ENCODE data around the gene BRICD5. TPM values are rescaled to one million over a fixed set of nuclear protein-coding genes. Genes with fewer than 3 reads are reported as not detected.

BRICD5 gene
- total RNA-seq, 2 donors from 2014 or later: 6.3 to 10.3 TPM

DNA sequence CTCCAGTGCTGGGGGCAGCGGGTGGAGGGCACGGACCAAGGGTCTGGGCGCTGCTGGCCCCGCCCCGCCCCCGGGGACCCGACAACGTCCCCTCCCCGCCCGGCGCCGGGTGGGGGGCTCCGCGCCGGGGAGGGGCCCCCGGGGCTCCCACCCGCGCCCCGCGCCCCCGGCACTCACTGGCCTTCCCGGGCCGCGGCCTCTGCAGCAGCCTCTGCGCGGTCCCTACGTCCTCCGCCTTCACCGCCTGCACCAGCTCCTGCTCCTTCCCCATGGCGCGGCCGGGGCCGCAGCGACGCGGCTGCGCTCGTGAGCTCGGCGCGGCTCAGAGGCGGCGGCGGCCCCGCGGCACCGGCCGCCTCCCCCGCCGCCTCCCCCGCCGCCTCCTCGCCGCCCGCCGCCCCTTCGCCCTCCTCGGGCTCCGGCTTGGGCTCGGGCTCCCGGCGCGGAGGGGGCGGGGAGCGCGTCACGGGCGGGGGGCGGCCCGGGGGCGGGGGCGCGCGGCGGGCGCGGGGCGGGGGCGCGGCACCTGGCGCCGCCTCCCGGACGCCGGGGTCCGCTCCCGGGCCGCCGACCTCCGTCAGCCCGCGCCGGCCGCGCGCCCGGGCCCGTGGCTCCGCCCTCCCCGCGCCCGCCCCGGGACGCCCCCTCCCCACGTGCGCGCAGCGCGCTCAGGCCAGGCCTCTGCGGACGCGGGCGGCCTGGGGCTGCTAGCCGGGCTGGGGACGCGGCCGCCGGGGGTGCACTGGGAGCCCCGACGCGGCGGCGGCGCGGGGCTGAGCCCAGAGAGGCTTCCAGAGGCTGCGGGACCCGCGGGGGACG is 14.3 kb downstream of the BRICD5 start, which contains the start of gene CASKIN1:
TSS of gene CASKIN1 (minus strand) at position 444 of the 819 bp plus-strand sequence. CDS start at position 271, 173 bp downstream.
- no peaks in the 10 kb centered on the region for H3K36me3 Mint-ChIP-seq
- H3K9me3 Mint-ChIP-seq: no peaks in the 10 kb centered on the region
- H3K27ac Mint-ChIP-seq: no peak within 1 kb of the TSS
- peak; percentile 45 to 54 for ATAC-seq
- no peak for DNase-seq (ENCODE audit: low spot score in 2 of 2)

DNA sequence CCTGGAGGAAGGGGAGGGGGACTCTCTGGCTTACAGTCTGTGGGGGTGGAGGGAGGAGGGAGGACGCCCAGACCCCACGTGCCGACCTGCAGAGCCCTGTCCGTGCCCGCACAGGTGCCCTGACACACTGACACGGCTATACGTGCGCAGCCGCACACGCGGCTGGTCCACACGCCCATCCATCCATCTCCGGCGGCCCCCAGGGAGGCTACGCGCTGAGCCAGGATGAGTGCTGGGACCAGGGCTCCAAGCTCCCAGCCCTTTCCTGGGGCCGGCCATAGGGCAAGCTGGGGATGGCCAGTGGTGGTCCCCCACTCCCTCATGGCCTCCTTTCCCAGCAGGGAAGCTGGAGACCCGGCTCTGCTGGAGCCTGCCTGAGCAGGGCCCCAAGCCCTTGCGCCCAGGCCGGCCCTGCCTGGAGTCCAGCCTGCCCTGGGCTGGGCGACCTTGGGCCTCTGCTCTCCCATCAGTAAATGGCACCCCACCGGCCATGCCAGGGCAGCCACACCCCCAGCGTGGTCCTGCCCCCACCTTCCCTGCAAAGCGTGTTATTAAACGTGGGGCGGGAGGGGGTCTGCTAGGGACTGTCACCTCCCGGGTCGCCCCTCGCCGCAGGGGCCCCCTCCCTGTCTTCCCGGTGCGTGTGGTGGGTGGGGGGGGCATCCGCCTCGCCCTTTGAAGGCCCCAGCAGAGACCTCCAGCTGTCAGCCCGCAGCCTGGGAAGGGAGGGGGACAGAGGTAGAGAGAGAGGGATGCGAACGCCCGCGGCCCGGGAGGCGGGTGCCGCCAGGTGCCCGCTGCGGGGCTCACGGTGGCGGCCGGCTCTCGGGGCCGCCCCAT is 15.1 kb downstream of the BRICD5 start:
- no peaks in the 10 kb centered on the region for H3K9me3 Mint-ChIP-seq
- peak; percentile 19 to 39 for ATAC-seq
- no peak overlapping the region for H3K27ac Mint-ChIP-seq
- H3K36me3 Mint-ChIP-seq: no peaks in the 10 kb centered on the region
- no peak for DNase-seq (ENCODE audit: low spot score in 2 of 2)

DNA sequence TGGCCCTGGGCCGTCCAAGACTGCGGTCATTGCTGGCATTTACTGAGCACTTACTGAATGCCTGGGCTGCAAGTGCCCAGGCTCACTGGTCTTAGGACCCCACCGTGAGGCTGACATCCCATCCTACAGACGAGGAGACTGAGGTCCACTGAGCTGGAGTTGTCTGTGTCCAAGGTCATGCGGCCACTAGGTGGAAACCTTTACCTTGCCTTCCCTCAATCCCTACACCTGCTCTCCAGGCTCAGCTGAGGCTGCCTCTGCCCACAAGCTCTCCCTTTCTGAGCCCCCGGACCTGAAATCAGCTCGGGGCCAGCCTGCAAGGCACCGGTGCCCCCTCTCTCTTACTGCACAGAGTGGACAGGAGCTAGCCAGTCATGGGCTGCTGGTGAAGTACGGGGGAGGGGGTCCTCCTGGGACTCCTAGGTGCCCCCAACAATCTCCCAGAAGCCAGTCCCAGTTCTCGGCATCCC is 15.8 kb downstream of the BRICD5 start:
- H3K27ac Mint-ChIP-seq: no peak overlapping the region
- H3K9me3 Mint-ChIP-seq: no peaks in the 10 kb centered on the region
- DNase-seq (ENCODE audit: low spot score in 2 of 2) (peak in 1 of 2 donors; percentile 52), ATAC-seq (peak; percentile 75 to 84)
- no peaks in the 10 kb centered on the region for H3K36me3 Mint-ChIP-seq

DNA sequence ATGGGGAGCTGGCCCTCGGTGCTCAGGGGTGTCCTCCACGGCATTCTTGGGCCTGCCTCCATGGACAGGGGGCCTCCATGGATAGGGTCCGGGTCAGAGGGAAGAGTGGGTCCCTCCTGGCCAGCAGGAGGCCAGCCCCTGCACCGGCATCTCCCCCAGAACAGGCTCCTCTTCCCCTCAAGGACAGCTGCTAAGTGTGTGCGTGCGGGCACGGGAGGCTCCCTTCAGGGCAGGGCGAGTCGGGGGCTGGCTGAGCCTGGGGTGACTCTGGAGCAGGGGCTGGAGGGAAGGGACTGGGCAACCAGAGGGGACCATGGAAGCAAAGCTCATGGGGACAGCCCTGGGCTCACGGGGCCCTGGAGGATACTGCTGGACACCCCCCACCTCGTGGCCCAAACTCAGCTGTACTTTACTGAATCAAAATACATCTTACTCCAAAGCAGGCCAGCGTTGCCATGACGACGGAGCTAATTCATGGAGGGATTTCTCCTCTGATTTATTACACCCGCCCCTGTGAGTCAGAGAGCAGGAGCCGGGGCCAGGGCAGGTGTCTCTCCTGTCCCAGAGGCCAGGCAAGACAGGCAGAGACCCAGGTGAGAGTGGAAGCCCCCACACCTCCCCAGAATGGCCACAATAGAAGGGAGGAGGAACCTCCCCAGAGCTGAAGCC is 16.4 kb downstream of the BRICD5 start:
- Mint-ChIP-seq H3K36me3 (no peaks in the 10 kb centered on the region), H3K27ac (no peak overlapping the region), H3K9me3 (no peaks in the 10 kb centered on the region)
- DNase-seq (ENCODE audit: low spot score in 2 of 2): no peak
- no peak for ATAC-seq

DNA sequence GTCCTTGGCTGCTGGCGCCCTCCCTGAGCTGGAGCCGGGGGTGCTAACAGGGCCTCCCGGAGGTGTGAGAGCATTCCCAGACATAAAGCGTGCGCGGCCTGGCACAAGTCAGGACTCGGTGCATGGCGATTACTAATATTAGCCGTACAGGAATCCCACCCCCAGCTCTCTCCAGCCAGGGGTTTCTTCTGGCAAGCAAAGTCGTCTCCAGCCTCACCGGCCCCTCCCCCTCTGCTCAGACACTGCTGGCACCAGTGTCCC is 19.3 kb downstream of the BRICD5 start:
- H3K27ac Mint-ChIP-seq: no peak overlapping the region
- no peaks in the 10 kb centered on the region for H3K9me3 Mint-ChIP-seq
- H3K36me3 Mint-ChIP-seq: no peaks in the 10 kb centered on the region
- DNase-seq (ENCODE audit: low spot score in 2 of 2) (no peak), ATAC-seq (no peak)

DNA sequence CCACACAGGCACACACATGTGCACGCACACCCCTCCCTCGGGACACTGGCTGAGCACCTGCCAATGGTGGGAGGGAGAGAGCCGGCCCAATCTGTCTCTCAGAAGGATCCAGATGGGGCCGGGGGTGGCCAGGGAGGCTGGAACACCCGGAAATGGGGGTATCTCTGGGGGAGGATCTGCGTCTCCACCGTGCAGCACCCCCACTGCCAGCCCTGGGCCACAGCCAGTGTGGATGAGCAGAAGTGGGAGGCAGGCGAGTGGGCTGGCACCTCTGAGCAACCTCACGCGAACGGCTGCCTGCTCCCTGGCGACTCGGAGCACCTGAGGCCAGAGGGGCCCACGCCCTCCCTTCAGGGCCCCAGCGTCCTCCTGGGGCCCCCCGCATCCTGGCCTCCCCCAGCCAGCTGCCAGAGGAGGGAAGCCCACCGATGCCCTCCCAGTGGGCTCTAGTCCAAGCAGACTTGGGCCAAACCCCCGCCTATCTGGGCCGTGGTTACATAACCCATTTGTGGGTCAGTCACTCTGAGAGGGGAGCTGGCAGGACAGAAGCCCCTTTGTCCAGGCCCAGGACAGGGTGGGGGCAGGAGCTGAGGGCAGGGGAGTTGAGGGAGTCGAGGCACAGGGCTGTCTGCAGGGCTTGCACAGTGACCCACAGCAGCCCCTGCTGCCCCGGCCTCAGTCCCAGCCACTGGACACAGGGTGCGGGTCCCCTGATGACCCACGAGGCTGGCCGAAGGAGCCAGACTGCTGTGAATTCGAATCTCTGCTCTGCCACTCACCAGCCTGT is 19.8 kb downstream of the BRICD5 start:
- DNase-seq (ENCODE audit: low spot score in 2 of 2) (no peak), ATAC-seq (no peak)
- Mint-ChIP-seq H3K36me3 (no peaks in the 10 kb centered on the region), H3K27ac (no peak overlapping the region), H3K9me3 (no peaks in the 10 kb centered on the region)

DNA sequence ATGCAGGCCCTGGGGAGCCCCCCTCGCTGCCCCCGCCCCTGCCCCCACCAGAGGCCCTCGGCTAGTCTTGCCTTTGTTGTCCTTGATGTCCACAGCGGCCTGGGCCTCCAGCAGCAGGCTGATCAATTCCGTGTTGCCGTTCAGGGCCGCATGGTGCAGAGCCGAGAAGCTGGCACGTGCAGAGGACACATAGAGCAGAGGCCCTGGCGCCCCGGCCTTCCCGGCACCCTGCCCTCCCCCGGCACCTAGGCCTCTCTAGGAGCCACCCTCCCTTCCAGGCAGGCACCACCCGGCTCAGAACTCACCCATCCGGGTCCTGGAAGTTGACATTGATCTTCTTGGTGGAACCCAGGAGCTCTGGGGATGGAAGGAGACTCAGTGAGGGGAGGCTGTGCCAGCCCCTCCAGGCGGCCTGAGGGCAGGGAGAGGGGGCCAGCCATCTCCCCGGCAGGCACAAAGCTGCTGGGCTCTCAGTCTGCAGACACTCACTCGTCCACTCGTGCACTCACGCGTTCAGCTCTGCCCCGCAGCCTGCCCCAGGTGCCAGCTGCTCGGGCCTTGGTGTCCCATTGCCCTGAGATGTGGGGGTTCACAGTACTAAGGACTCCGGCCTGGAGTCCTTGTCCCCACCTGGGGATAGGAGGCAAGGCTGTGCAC is 20.5 kb downstream of the BRICD5 start:
- ATAC-seq (no peak), DNase-seq (ENCODE audit: low spot score in 2 of 2) (no peak)
- no peaks in the 10 kb centered on the region for H3K36me3 Mint-ChIP-seq
- H3K27ac Mint-ChIP-seq: no peak overlapping the region
- no peaks in the 10 kb centered on the region for H3K9me3 Mint-ChIP-seq

DNA sequence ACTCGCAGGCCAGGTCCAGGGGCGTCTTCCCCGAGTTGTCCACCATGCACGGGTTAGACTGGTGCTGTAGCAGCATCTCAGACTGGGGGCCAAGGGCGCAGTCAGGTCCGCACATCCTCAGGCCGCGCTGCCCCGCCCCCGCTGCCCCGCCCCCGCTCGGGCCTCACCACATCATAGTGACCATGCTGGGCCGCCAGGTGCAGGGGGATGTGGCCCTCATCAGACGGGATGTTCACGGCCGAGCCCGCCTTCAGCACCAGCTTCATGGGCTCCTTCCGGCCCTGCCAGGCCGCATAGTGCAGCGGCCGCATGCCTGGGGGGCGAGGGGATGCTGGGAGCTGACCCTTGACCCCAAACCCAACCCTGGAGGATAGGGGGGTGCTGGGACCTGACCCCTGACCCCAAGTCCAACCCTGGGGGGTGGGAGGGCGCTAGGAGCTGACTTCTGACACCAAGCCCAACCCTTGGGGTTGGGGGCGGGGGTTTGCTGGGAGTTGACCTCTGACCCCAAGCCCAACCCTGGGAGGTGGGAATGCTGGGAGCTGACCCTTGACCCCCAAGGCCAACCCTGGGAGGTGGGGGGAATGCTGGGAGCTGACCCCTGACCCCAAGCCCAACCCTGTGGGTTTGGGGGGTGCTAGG is 21.3 kb downstream of the BRICD5 start:
- H3K27ac Mint-ChIP-seq: no peak overlapping the region
- no peaks in the 10 kb centered on the region for H3K36me3 Mint-ChIP-seq
- no peaks in the 10 kb centered on the region for H3K9me3 Mint-ChIP-seq
- DNase-seq (ENCODE audit: low spot score in 2 of 2) (no peak), ATAC-seq (no peak)

DNA sequence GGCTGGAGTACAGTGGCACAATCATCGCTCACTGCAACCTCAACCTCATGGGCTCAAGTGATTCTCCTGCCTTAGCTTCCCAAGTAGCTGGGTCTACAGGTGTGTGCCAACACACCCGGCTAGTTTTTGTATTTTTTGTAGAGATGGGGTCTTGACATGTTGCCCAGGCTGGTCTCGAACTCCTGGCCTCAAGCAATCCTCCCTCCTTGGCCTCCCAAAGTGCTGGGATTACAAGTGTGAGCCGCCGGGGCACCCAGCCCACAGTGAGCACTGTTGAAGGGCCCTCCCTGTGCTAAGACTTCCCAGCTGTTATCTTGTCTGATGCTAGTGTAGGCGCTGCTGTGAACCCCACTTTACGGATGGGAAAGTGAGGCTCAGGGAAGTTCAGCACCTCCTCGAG is 22.3 kb downstream of the BRICD5 start:
- no peak for ATAC-seq
- no peak for DNase-seq (ENCODE audit: low spot score in 2 of 2)
- H3K36me3 Mint-ChIP-seq: no peaks in the 10 kb centered on the region
- no peak overlapping the region for H3K27ac Mint-ChIP-seq
- H3K9me3 Mint-ChIP-seq: no peaks in the 10 kb centered on the region

DNA sequence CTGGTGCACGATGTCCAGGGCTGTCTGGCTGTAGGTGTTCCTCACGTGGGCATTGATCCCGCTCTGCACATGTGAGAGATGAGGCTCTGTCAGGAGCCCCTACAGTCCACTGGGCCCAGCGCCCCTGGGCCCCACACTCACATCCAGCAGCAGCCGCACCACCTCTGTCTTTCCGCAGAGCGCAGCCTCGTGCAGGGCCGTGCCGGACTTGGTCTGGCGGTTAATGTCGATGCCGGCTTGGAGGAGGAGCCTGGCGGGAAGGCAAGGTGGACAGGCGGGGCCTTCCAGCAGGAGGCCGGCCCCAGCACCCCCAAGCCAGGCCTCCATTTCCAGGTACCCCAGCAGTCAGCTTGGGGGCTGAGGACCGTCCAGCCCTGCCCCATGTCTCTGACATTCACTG is 23.5 kb downstream of the BRICD5 start:
- ATAC-seq (no peak), DNase-seq (ENCODE audit: low spot score in 2 of 2) (no peak)
- Mint-ChIP-seq H3K9me3 (no peaks in the 10 kb centered on the region), H3K27ac (no peak overlapping the region), H3K36me3 (no peaks in the 10 kb centered on the region)

DNA sequence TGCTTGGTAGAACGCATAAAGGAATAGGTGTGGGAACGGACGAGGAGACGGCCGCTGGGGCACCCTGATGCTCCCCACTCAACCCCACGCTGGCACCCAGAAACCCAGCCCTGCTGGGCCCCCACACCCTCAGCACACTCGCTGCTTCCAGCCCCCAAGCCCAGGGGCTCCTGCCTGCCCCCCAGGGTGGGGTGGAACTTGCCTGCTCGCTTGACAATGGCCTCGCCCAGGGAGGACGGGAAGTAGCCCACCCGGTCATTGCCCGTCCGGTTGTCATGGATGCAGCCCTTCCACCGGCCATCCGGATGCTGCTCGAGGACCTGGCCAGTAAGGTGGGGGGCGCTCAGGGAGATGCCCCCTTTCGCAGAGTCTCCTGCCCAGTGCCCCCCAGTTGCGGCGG is 24.2 kb downstream of the BRICD5 start:
- DNase-seq (ENCODE audit: low spot score in 2 of 2): no peak
- ATAC-seq: no peak
- H3K9me3 Mint-ChIP-seq: no peaks in the 10 kb centered on the region
- no peak overlapping the region for H3K27ac Mint-ChIP-seq
- no peaks in the 10 kb centered on the region for H3K36me3 Mint-ChIP-seq

DNA sequence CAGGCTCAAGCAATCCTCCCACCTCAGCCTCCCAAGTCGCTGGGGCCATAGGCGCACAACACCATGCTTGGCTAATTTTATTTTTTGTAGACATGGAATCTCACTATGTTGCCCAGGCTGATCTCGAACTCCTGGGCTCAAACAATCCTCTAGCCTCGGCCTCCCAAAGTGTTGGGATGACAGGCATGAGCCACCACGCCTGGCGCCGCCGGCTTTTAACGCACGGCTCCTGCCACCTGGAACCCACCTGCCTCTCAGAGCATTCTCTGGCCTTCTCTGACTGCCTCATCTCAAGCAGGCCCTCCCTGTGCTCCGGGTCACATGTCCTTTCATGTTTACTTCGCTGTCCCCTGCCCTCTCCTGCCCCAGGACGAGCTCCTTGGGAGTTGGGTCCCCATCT is 24.6 kb downstream of the BRICD5 start:
- ATAC-seq (no peak), DNase-seq (ENCODE audit: low spot score in 2 of 2) (no peak)
- no peak overlapping the region for H3K27ac Mint-ChIP-seq
- H3K9me3 Mint-ChIP-seq: no peaks in the 10 kb centered on the region
- H3K36me3 Mint-ChIP-seq: no peaks in the 10 kb centered on the region

DNA sequence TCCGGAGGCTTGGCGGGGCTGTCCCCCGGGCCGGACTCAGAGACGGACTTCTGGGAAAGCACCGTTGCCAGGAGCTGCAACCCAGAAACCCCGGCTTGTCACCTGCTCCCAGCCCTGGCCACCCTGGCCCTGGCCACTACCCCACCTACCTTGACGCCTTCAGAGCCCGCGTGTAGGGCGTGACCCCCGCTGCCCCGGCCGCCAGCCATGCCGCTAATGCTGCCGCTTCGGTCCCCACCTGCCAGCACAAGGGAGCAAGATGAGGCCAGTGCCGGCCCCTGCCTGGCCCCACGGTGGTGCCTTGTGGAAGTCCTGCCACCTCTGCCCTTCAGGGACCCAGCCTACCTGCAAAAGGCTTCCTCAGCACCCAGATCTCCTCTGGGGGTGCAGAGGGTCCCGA is 25.7 kb downstream of the BRICD5 start:
- no peaks in the 10 kb centered on the region for H3K9me3 Mint-ChIP-seq
- ATAC-seq: no peak
- DNase-seq (ENCODE audit: low spot score in 2 of 2): no peak
- no peaks in the 10 kb centered on the region for H3K36me3 Mint-ChIP-seq
- no peak overlapping the region for H3K27ac Mint-ChIP-seq

DNA sequence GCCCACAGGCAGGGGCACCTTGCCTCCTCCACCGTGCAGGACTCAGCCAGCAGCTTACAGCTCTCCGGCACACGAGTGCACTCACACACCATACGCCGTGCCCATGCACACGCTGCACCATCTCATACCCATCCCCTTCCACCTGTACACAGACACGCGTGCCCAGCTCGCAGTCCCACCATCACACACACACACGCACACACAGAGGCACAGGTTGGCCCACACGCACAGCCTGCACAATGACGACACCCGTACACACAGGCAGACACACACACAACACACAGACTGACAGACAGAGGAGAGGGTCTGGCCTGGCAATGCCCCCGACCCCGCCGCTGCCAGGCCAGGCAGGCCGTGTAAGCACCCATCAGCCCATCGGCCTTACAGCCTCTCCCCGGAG is 26.3 kb downstream of the BRICD5 start:
- Mint-ChIP-seq H3K36me3 (no peaks in the 10 kb centered on the region), H3K9me3 (no peaks in the 10 kb centered on the region), H3K27ac (no peak overlapping the region)
- DNase-seq (ENCODE audit: low spot score in 2 of 2): no peak
- ATAC-seq: no peak

DNA sequence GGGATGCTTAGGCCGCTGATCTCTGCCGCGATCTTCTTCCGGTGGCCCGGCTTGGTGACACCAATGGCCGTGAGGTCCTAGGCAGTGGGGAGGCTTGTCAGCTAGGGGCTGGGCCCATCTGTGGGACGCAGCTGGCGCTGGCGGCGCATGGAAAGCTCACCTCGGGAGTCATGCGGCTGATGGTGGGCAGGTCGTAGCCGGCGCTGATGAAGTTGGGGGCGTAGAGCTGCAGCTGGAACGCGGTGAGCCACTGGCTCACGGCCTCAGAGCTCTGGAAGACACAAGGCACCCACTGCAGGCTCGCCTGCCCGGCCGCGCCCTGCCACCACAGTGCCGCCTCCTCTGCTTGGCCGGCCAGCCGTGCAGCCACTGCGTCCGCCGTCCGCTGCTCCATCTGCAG is 27.0 kb downstream of the BRICD5 start:
- Mint-ChIP-seq H3K27ac (no peak overlapping the region), H3K9me3 (no peaks in the 10 kb centered on the region), H3K36me3 (no peaks in the 10 kb centered on the region)
- DNase-seq (ENCODE audit: low spot score in 2 of 2) (no peak), ATAC-seq (no peak)

DNA sequence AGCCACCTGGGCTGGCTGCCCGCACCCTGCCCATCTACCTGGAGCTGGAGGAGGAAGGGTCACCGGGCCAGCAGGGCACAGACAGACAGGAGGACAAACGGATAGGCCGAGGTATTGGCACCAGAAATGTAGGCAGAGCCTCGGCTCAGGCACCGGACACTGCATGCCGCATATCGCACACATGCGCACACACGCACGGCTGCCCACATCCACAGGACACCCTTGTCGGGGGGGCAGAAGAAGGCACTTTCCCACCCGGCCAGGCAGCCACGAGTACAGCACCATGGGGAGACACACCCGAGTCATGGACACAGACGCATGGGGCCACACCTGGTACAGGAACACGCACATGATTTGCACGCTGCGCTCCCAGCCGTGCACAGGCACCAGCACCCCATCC is 28.7 kb downstream of the BRICD5 start:
- no peak for ATAC-seq
- no peak for DNase-seq (ENCODE audit: low spot score in 2 of 2)
- peak overlapping the region in 1 of 2 donors; percentile 56 for H3K27ac Mint-ChIP-seq
- H3K36me3 Mint-ChIP-seq: no peaks in the 10 kb centered on the region
- no peaks in the 10 kb centered on the region for H3K9me3 Mint-ChIP-seq
